Neural cell (in vitro differentiated cells): ENCODE results near the gene SRP54. TPM values are rescaled to one million over a fixed set of nuclear protein-coding genes. Genes with fewer than 3 reads are reported as not detected.
"Not testable (repeated sequence)": the region's sequence is repeated elsewhere in the genome, so short reads cannot be mapped to it uniquely, and the experiment has no call there.

Experiments
- H2AFZ ChIP-seq: fragments of 200-600, 300-800 bp; sonication (generic), shearing (Covaris generic); 2 replicates; pipeline ENCODE4 v1.6.0; 2014; ENCODE audit warnings: low read depth, mild to moderate bottlenecking, antibody characterized with exemption, low read length, moderate library complexity
- H3F3A ChIP-seq: fragments of 200-600 bp; shearing (Covaris generic); 2 replicates; pipeline ENCODE4 v1.6.1; 2016; ENCODE audit warnings: mild to moderate bottlenecking, moderate library complexity, mixed read lengths, antibody characterized with exemption, low read length; ENCODE audit not compliant: insufficient read depth, poor library complexity, severe bottlenecking
- H3K27ac ChIP-seq: fragments of 200-600, 300-800 bp; sonication (generic), shearing (Covaris generic); 2 replicates; pipeline ENCODE4 v1.5.1; 2014; ENCODE audit warnings: mild to moderate bottlenecking, low read length, moderate library complexity
- H3K27me3 ChIP-seq: fragments of 300-800, 200-600 bp; sonication (generic), shearing (Covaris generic); 2 replicates; pipeline ENCODE4 v1.6.0; 2014; ENCODE audit warnings: mild to moderate bottlenecking, low read depth, low read length, moderate library complexity; ENCODE audit not compliant: insufficient read depth
- H3K36me3 ChIP-seq: fragments of 300-800, 200-600 bp; sonication (generic), shearing (Covaris generic); 2 replicates; pipeline ENCODE4 v1.5.1; 2014; ENCODE audit warnings: mild to moderate bottlenecking, antibody characterized with exemption, low read length, moderate library complexity; ENCODE audit not compliant: insufficient read depth
- H3K4me2 ChIP-seq: fragments of 300-800, 200-600 bp; sonication (generic), shearing (Covaris generic); 2 replicates; pipeline ENCODE4 v1.6.0; 2014; ENCODE audit warnings: mild to moderate bottlenecking, low read length
- H3K4me3 ChIP-seq: fragments of 300-800, 200-600 bp; sonication (generic), shearing (Covaris generic); 2 replicates; pipeline ENCODE4 v1.5.1; 2014; ENCODE audit warnings: mild to moderate bottlenecking, low read length, moderate library complexity
- H3K79me2 ChIP-seq: fragments of 200-600 bp; shearing (Covaris generic); replicated peaks from 2 replicates; pipeline ENCODE4 v1.6.0; 2014; ENCODE audit warnings: mild to moderate bottlenecking, low read length, moderate library complexity; ENCODE audit not compliant: insufficient read depth
- H3K9ac ChIP-seq: fragments of 300-800, 200-600 bp; sonication (generic), shearing (Covaris generic); 2 replicates; pipeline ENCODE4 v1.6.1; 2016; ENCODE audit warnings: mild to moderate bottlenecking, low read length, mixed read lengths
- H3K9me2 ChIP-seq: fragments of 200-600 bp; shearing (Covaris generic); 2 replicates; pipeline ENCODE4 v1.6.1; 2016; ENCODE audit warnings: mild to moderate bottlenecking, low read length, mixed read lengths; ENCODE audit not compliant: insufficient read depth
- H3K9me3 ChIP-seq: fragments of 200-600, 300-800 bp; sonication (generic), shearing (Covaris generic); 2 replicates; pipeline ENCODE4 v1.6.1; 2016; ENCODE audit warnings: mild to moderate bottlenecking, mixed run types, low read length, moderate library complexity, mixed read lengths
- H4K20me1 ChIP-seq: fragments of 200-600 bp; shearing (Covaris generic); 2 replicates; pipeline ENCODE4 v1.6.1; 2016; ENCODE audit warnings: mild to moderate bottlenecking, mixed run types; ENCODE audit not compliant: insufficient read depth
- CTCF ChIP-seq: fragments of 450-650 bp; IDR thresholded peaks from 2 replicates; pipeline ENCODE4 v1.5.1; 2014; ENCODE audit warnings: antibody characterized with exemption, mild to moderate bottlenecking, moderate library complexity; ENCODE audit not compliant: poor library complexity, severe bottlenecking
- EP300 ChIP-seq: fragments of 450-650 bp; conservative IDR thresholded peaks from 2 replicates; pipeline ENCODE4 v1.6.1; 2014; ENCODE audit warnings: antibody characterized with exemption, mild to moderate bottlenecking, moderate library complexity; ENCODE audit not compliant: poor library complexity, severe bottlenecking
- EZH2 ChIP-seq: fragments of 200-600, 300-800 bp; shearing (Covaris generic), sonication (generic); IDR thresholded peaks from 2 replicates; pipeline ENCODE4 v1.6.1; 2014; ENCODE audit warnings: antibody characterized with exemption, low read length, borderline replicate concordance, mild to moderate bottlenecking; ENCODE audit not compliant: insufficient read depth, poor library complexity, severe bottlenecking
- MXI1 ChIP-seq: fragments of 450-650 bp; conservative IDR thresholded peaks from 2 replicates; pipeline ENCODE4 v1.6.1; 2014; ENCODE audit warnings: antibody characterized with exemption, mild to moderate bottlenecking; ENCODE audit not compliant: poor library complexity, severe bottlenecking
- POLR2AphosphoS5 ChIP-seq: IDR thresholded peaks from 2 replicates; pipeline ENCODE4 v1.6.1; 2012
- RAD21 ChIP-seq: fragments of 450-650 bp; conservative IDR thresholded peaks from 2 replicates; pipeline ENCODE4 v1.6.1; 2014; ENCODE audit warnings: antibody characterized with exemption, mild to moderate bottlenecking, moderate library complexity
- REST ChIP-seq: IDR thresholded peaks from 2 replicates; pipeline ENCODE4 v1.6.1; 2012; ENCODE audit warnings: borderline replicate concordance
- SMC3 ChIP-seq: fragments of 450-650 bp; conservative IDR thresholded peaks from 2 replicates; pipeline ENCODE4 v1.6.1; 2014; ENCODE audit warnings: antibody characterized with exemption, mild to moderate bottlenecking, moderate library complexity; ENCODE audit not compliant: poor library complexity
- TAF1 ChIP-seq: IDR thresholded peaks from 2 replicates; pipeline ENCODE4 v1.6.1; 2012; ENCODE audit warnings: low read depth
- polyA plus RNA-seq: library from polyadenylated mRNA; depleted of rRNA; stranded (reverse); fragments of >200 nt; gene quantifications from 2 replicates; pipeline ENCODE4 v1.2.3, GENCODE V29; 2014

Gene SRP54
- polyA plus RNA-seq, 1 donor from 2014 or later: 110 TPM

DNA sequence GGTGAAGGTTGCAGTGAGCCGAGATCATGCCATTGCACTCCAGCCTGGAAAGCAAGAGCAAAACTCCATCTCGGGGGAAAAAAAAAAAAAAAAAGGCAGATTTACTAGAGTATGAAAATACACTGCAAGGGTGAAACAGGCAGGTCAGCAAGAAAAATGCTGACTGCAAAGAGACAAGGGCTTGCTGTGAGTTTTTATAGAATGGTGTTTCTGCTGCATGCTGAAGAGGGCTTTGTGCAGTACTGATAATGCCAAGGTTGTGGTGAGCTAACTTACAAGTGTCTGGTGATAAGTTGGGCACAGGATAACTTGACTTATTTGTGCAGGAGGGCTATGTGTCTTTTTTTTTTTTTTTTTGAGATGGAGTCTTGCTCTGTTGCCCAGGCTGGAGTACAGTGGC lies 25.9 kb upstream of the SRP54 start:
- no peaks in the 10 kb centered on the region for H3K27me3 ChIP-seq
- no peaks in the 10 kb centered on the region for H3K79me2 ChIP-seq
- no peak overlapping the region for H3K4me3 ChIP-seq
- H3K27ac ChIP-seq: no peak overlapping the region
- TF ChIP-seq EP300 (no peak), EZH2 (no peak), MXI1 (no peak), SMC3 (no peak), REST (no peak), RAD21 (no peak)
- no peak overlapping the region for H3K9ac ChIP-seq
- H2AFZ ChIP-seq: no peak overlapping the region
- no peaks in the 10 kb centered on the region for H3K9me2 ChIP-seq
- no peaks in the 10 kb centered on the region for H3K36me3 ChIP-seq
- H3K9me3 ChIP-seq: no peaks in the 10 kb centered on the region
- no peak overlapping the region for H3K4me2 ChIP-seq
- H4K20me1 ChIP-seq: no peaks in the 10 kb centered on the region
- H3F3A ChIP-seq: no peaks in the 10 kb centered on the region

GRCh38 chr14:34957771-34958286 lies 25.0 kb upstream of the SRP54 start:
- Histone ChIP-seq H3K27me3 (no peaks in the 10 kb centered on the region), H3K9me3 (no peaks in the 10 kb centered on the region), H4K20me1 (no peaks in the 10 kb centered on the region), H3K27ac (no peak overlapping the region), H3K4me3 (no peak overlapping the region), H3K79me2 (no peaks in the 10 kb centered on the region), H3K36me3 (no peaks in the 10 kb centered on the region), H2AFZ (no peak overlapping the region), H3K9ac (no peak overlapping the region), H3K4me2 (no peak overlapping the region), H3K9me2 (no peaks in the 10 kb centered on the region), H3F3A (no peaks in the 10 kb centered on the region)
- no peak for TF ChIP-seq EP300
- TF ChIP-seq RAD21: no peak
- TF ChIP-seq TAF1: no peak
- no peak for TF ChIP-seq POLR2AphosphoS5
- no peak for TF ChIP-seq REST
- TF ChIP-seq EZH2: no peak
- no peak for TF ChIP-seq SMC3
- TF ChIP-seq MXI1: no peak
- no peak for TF ChIP-seq CTCF

DNA sequence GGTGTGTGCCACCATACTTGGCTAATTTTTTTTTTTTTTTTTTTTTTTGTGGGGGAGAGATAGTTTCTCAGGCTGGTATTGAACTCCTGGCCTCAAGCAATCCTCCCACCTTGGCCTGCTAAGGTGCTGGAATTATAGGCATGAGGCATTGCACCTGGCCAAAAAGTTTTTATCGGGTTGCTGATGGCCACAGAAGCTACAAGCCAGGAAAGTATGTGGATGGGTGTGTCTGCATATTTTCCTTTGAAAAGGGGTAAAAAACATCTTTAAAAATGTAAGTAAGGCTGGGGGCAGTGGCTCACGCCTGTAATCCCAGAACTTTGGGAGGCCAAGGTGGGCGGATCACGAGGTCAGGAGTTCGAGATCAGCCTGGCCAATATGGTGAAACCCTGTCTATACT lies 20.7 kb upstream of the SRP54 start:
- not testable (repeated sequence) for H3F3A ChIP-seq, H3K79me2 ChIP-seq, H3K9me3 ChIP-seq, H3K36me3 ChIP-seq, H3K9ac ChIP-seq, H3K9me2 ChIP-seq, H3K4me3 ChIP-seq, H2AFZ ChIP-seq, H3K4me2 ChIP-seq, H4K20me1 ChIP-seq, H3K27ac ChIP-seq, H3K27me3 ChIP-seq
